ENCODE results near the gene GTF2H4.
"Not testable (repeated sequence)": the region's sequence is repeated elsewhere in the genome, so short reads cannot be mapped to it uniquely, and the experiment has no call there.

The GTF2H4 gene

DNA sequence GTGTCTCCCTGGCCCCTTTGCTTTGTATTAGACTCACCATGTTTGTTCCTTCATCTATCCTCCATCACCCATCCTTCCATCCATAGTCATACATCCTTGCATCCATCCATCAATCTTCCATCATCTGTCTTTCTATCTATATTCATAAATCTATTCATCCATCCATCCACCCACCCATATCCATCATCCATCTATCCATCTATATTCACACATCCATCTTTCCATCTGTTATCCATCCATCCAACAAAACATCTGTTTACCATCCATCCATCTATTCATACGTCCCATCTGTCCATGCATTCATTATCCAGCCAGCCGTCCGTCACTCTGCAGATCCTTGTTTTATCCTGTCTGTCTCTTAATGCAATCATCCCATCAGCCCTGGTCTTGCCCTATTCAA lies 13.1 kb upstream of the GTF2H4 start:
- no peak for DNase-seq (ENCODE audit: low read depth, low spot score)

DNA sequence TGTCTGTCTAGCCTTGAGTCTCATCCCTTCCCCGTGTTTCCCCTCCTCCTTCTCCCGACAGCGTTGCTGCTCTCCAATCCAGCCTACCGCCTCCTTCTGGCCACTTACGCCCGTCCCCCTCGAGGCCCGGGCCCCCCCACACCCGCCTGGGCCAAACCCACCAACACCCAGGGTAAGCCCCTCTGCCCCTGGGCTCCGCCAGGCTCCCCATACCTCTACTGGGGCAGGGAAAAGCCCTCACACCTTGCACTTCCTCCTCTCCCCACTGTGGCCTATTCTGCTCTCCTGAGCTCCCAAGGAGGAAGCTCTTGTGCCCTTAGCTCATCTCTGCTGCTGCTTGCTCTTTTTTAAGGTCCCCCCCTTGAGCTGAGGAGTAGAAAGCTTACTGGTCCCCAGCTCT lies 12.7 kb upstream of the GTF2H4 start:
- no peak for DNase-seq (ENCODE audit: low read depth, low spot score)

DNA sequence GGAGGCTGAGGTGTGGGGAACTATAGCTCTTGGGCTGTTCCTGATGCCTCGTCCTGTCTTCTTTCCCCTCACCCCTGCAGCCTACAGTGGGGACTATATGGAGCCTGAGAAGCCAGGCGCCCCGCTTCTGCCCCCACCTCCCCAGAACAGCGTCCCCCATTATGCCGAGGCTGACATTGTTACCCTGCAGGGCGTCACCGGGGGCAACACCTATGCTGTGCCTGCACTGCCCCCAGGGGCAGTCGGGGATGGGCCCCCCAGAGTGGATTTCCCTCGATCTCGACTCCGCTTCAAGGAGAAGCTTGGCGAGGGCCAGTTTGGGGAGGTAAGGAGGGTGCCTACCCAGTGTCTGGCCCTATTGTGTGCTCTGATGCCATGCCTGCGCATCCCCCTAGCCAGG lies 11.5 kb upstream of the GTF2H4 start:
- no peak for DNase-seq (ENCODE audit: low read depth, low spot score)

DNA sequence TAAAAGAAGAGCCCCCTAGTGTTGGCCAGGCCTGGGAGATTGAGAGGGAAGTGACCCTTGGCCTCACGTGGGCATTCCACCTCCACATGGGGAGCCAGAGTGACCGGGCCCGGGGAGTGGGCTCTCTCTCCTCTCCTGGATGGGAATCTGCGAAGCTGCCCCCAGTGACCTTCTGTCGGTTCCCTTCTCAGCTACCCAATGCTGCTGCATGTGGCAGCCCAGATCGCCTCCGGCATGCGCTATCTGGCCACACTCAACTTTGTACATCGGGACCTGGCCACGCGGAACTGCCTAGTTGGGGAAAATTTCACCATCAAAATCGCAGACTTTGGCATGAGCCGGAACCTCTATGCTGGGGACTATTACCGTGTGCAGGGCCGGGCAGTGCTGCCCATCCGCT lies 10.1 kb upstream of the GTF2H4 start:
- DNase-seq (ENCODE audit: low read depth, low spot score) = no peak

DNA sequence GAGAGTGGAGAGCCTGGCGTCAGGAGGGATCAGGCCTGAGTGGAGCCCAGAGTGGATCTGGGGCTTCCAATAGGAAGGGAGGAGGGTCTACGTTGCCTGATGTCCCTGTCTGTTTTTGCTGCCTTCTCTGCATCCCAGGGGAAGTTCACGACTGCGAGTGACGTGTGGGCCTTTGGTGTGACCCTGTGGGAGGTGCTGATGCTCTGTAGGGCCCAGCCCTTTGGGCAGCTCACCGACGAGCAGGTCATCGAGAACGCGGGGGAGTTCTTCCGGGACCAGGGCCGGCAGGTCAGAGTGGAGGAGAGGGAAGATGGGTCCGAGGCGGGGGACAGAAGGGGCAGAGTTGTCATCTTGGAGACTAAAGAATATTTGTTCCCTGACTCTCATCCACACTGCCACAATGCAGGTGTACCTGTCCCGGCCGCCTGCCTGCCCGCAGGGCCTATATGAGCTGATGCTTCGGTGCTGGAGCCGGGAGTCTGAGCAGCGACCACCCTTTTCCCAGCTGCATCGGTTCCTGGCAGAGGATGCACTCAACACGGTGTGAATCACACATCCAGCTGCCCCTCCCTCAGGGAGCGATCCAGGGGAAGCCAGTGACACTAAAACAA lies 9.2 kb upstream of the GTF2H4 start:
- DNase-seq (ENCODE audit: low read depth, low spot score) = no peak

DNA sequence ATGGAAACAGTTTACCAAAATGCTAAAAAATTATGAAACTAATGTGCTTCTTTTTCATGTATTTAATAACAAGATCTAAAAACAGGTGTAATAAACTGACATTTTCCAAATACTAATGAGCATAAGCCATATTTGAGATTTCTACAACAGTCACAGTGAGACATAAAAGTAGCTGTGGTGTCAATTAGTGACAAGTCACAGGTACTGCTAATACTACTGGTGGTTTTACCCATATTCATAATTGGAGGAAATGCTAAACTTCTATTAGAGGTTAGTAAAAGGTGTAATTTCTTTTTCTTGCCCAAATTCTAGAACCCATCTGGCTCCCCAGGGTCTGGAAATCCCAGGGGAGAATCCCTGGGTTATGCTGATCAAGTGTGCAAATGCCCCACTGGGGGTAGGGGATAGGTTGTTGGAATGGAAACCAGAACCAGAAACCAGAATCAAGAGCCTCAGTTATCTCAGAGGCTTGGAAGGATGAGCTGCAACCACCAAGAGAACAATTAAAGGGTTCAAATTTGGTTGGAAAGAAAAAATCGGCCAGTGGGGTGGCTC lies 7.1 kb upstream of the GTF2H4 start:
- no peak for DNase-seq (ENCODE audit: low read depth, low spot score)

DNA sequence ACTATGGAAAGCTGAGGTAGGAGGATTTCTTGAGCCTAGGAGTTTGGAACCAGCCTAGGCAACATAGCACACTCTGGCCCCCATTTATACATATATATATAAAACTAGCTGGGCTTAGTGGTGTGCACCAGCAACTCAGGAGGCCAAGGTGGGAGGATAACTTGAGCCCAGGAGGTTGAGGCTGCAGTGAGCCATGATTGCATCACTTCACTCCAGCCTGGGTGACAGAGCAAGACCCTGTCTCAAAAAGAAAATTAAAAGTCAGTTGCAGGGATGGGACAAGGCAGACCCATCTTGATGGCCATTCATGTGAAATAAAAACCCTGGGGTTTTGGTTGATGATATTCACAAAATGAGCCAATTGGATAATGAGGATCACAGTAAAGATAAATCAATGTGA lies 6.6 kb upstream of the GTF2H4 start:
- no peak for DNase-seq (ENCODE audit: low read depth, low spot score)

DNA sequence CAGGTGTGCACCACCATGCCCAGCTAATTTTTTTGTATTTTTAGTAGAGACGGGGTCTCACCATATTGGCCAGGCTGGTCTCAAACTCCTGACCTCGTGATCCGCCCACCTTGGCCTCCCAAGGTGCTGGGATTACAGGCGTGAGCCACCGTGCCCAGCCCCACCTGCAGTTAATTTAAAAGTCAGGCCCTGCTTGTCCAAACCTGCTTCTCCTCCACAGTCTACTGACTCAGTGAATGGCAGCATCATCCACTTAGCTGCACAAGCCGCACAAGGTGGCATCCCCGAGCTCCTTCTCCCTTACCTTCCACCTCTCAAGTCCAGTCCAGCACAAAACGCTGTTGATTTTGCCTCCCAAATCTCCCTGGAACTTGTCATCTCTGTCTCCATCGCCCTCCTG lies 5.8 kb upstream of the GTF2H4 start:
- DNase-seq (ENCODE audit: low read depth, low spot score) = not testable (repeated sequence)

DNA sequence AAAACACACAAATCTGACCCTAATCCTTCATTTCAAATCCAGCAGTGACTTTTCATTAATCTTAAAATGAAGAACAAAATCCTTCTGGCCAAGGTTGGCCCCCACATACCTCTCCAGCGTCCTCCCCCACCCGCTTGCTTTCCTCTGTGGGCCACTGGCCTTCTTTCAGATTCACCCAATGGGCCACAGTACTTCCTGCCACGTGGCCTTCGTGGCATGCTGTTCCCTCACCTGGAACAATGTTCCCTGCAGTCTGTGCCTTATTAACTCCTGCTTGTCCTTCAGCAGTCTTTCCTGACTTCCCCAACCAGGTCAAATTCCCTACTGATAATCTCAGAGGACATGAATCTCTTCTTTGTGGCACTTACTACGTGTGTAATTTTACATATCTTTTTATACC lies 5.3 kb upstream of the GTF2H4 start:
- no peak for DNase-seq (ENCODE audit: low read depth, low spot score)

DNA sequence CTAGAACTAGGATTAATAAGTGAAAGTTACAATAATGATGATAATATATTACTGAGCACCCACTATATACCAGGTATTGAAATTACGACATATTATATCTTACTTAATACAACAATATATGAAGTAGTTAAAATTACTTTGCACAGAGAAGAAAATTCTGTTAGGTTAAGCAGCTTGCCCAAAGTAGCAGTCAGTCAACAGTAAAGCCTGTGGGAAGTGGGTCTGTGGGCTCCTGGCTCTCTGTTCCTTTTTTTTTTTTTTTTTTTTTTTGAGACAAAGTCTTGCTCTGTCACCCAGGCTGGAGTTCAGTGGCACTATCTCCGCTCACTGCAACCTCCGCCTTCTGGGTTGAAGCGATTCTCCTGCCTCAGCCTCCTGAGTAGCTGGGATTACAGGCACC lies 4.8 kb upstream of the GTF2H4 start:
- no peak for DNase-seq (ENCODE audit: low read depth, low spot score)

DNA sequence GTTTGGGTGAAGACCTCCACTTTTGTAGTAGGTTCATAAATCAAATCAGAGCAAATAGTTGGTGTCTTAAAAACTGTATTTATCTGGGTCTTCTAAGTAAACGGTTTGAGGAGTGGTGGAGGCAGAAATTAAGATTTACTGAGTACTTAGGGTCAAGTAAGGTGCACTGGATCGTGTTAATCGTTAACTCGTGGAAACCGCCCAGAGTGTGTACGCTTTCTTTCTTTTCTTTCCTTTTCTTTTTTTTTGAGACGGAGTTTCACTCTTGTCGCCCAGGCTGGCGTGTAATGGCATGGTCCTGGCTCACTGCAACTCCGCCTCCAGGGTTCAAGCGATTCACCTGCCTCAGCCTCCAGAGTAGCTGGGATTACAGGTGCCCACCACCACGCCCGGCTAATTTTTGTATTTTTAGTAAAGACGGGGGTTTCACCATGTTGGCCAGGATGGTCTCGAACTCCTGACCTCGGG lies 683 bp upstream of the GTF2H4 start:
- not testable (repeated sequence) for DNase-seq (ENCODE audit: low read depth, low spot score)

DNA sequence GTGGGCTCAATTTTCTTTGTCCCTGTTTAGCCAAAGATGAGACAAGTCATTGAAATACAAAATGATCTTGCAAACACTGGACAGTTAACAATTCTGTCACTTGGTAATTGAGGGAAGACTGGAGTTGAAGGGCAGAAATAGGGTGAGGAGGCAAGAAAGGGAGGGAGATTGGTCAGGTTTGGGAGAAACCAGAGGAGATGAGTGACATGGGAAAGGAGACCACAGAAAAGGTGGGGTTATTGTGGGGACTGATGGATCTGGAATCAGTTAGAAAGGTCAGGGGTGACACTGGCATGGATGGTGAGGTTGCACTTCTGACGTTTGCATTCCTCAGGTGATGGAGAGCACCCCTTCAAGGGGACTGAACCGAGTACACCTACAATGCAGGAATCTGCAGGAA lies 693 bp downstream of the GTF2H4 start:
- no peak for DNase-seq (ENCODE audit: low read depth, low spot score)

DNA sequence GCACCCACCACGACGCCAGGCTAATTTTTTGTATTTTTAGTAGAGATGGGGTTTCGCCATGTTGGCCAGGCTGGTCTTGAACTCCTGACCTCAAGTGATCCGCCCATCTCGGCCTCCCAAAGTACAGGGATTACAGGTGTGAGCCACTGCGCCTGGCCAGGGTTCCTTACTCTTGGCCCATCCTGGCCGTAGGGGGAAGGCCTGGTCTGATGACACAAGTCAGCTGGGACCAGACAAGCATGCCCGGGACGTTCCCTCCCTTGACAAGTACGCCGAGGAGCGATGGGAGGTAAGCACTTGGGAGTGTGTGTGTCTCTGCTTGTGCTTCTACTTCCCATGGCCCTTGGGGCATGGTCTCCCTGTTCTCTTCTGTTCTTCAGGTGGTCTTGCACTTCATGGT lies 2.5 kb downstream of the GTF2H4 start:
- DNase-seq (ENCODE audit: low read depth, low spot score) = not testable (repeated sequence)

DNA sequence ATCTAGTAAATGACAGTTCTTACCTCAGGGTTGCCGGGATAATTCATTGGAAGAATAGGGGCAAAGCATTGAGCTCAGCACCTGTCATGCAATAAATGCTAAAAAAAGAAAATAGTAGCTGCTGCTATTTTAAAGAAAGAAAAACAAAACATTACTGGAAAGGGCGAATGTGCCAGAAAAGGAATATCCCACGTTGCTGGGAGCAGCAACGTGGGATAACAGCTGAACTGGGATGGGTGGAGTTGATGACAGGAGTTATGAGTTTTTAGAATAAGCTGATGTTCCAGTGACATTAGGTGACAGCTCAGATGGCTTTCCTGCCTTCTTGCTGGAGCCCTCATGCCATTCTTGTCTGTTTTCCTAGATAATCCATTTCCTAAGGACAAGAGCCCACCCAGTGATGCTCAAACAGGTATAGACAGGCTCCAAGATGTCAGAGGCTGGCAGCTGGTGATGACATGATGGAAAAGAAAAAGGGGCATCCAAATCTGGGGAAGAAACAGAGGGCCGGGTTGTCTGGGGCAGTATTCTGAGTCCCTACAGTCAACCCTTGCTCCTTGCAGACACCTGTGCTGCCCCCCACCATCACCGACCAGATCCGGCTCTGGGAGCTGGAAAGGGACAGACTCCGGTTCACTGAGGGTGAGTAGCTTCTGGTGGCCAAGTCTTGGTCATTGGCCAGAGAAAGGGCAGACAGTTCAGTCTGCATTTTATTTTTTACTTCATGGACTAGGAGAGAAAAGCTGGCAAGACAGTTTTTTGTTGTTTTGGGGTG lies 4.9 kb downstream of the GTF2H4 start:
- no peak for DNase-seq (ENCODE audit: low read depth, low spot score)

DNA sequence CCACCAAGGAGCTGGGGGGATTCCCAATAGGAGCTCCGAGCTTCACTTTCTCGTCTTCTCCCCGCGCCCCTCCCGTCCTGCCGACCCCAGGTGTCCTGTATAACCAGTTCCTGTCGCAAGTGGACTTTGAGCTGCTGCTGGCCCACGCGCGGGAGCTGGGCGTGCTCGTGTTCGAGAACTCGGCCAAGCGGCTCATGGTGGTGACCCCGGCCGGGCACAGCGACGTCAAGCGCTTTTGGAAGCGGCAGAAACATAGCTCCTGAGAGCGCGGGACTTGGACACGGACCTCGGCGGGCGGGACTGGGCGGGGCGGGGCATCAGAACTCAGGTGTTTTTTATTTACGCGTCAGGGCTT lies 5.7 kb downstream of the GTF2H4 start:
- DNase-seq (ENCODE audit: low read depth, low spot score) = no peak

DNA sequence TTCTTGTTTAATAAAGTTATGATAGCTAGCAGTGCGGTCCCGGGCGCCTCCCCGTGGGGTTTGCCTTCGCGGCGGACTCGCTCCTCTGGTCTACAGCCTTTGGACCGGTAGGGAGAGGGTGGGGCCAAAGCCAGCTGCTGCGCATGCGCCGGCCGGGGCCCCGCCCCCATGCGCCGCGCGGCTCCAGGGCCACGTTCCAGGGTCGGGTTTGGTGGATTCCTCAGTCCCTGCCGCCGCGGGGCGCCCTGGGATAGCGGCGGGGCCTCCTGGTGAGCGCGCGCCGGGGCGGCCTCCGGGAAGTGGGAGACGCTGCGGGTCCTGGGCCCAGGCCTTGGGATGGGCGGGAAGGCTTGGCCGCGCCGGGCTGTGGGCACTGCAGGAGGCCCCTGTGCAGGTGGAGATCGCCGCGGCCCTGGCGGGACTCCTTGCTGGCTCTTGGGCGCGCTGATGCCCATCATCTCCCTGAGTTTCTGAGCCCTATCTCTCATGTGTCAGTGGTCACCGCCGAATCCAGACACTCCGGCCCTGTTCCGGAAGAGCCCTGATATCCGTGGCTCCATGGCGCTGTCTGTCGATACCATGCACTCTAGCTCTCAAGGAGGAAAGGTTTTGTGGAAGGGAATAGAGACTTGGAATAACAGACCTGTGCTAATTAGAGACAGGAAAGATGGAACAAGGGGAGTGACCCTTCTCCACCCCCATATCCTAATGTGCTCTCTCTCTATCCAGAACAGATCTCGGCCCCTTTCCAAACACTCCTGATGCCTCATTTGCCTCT lies 6.3 kb downstream of the GTF2H4 start, which contains the start of gene VARS2:
TSS of gene VARS2 (plus strand) at position 163 of the 778 bp plus-strand sequence. CDS start at position 762, 599 bp downstream.
- DNase-seq (ENCODE audit: low read depth, low spot score) = peak; percentile 50

DNA sequence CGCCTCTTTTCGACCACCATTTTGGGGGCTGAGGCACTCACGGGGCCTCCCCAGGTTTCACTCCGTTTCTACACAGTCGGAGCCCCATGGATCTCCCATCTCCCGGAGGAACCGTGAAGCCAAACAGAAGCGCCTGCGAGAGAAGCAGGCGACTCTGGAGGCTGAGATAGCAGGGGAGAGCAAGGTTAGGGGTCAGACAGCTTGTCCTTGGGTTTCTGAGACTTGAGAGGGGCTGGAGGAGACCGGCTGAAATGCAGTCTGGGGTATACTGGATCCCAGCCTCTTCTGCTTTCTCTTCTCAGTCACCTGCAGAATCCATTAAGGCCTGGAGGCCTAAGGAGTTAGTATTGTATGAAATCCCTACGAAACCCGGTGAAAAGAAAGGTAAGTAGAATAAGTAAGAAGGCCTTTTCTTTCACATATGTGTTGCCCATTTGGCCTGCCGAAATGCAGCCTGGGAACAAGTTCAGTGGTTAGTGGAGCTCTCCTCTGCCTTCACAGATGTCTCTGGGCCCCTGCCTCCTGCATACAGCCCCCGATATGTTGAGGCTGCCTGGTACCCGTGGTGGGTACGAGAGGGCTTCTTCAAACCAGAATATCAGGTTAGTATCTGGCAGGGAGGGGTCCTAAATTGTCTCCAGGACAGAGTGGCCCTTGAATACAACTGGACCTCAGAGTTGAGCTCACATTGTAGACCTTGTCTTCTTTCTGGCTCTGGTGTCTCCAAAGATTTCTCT lies 7.0 kb downstream of the GTF2H4 start:
- DNase-seq (ENCODE audit: low read depth, low spot score) = no peak

DNA sequence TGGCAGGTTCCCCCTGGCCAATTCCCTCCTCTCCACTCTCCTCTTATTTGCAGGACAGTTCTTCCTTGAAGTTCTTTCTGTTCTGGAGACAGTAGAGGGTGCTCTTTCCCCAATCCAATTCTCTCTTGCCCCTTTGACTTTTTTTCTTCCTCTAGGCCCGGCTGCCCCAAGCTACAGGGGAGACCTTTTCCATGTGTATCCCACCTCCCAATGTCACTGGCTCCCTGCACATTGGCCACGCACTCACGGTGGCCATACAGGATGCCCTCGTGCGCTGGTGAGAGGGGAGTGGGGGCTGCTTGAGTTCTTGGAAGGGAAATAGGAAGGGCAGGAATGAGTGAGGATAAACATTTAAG lies 7.6 kb downstream of the GTF2H4 start:
- no peak for DNase-seq (ENCODE audit: low read depth, low spot score)

DNA sequence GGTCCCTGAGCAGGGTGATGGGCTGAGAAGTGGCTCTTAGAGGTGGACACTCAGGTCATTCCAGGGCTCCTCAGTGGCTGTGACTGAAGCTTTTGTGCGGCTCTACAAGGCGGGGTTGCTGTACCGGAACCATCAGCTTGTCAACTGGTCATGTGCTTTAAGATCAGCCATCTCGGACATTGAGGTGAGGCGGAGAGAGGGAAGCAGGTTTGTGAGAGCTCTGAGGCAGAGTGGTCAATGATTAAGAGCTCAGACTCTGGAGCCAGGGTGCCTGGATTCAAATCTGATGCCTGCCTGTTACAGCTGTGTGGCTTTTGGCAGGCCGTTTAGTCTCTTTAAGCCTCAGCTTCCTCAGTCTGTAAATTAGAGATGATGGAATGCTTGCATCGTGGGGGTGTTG lies 9.0 kb downstream of the GTF2H4 start:
- DNase-seq (ENCODE audit: low read depth, low spot score) = no peak

DNA sequence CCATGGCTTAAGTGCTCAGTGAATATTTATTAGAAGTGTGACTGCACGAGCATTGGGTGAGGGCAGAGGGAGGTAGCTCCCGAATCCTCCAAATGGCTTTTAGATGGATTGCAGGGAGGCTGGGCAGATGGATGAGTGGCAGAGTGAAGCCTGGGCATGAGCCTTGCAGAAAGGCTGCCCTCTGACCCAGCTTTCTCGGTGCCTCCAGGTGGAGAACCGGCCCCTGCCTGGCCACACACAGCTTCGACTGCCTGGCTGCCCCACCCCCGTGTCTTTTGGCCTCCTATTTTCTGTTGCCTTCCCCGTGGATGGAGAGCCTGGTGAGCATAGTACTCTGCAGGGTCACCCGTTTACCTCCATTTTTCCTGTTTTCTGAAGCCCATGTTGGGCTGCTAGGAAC lies 9.5 kb downstream of the GTF2H4 start:
- no peak for DNase-seq (ENCODE audit: low read depth, low spot score)

DNA sequence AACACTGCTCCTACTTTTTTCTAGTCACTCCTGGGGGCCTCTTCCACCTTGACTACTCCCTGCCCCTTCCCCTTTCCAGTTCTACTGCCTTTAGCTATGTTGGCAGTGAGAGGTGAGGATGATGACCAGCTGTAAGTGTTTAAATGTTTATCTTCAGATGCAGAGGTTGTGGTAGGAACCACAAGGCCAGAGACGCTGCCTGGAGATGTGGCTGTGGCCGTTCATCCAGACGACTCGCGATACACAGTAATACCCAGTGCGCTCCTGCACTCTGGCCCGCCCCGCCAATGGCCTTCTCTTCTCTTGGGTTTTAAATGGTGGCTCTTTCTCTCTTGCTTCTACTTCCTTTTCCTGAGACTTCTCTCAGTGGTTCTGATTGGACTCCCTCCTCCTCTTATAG lies 10.7 kb downstream of the GTF2H4 start:
- no peak for DNase-seq (ENCODE audit: low read depth, low spot score)

DNA sequence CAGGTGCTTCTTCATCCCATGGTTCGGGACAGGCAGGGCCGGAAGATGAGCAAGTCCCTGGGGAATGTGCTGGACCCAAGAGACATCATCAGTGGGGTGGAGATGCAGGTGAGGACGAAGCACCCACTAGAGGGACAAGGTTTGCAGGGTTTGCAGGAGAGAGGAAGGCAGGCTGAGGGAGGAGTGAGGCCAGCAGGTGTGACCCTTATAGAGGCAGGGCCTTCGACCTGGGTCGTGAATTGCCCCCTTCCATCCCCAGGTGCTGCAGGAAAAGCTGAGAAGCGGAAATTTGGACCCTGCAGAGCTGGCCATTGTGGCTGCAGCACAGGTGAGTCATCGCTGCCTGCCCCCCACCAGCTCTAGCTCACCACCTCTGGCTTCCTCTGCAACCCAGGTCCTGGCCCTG lies 14.4 kb downstream of the GTF2H4 start:
- no peak for DNase-seq (ENCODE audit: low read depth, low spot score)

Measured in brain pericyte (primary cell).